ENCODE data around the gene PHGDH. TPM values are rescaled to one million over a fixed set of nuclear protein-coding genes. Genes with fewer than 3 reads are reported as not detected.

The PHGDH gene
- total RNA-seq, 1 donor from 2014 or later = 280 TPM

DNA sequence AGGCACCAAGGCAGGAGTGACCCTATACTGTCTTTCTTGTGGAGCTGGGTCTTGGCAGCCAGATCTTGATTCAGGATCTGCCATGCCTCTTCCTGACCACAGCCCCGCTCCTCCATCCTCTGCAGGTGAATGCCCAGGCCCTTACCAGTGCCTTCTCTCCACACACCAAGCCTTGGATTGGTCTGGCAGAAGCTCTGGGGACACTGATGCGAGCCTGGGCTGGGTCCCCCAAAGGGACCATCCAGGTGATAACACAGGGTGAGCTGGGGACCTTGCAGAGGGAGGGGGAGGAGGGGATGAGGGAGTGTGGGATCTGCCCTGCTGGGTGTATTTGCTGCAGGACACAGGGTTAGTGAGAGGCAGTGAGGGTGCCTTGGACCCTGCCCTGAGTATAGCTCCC lies 28.5 kb downstream of the PHGDH start:
- peaks cover 10% of the 10 kb centered on the region for H3K27me3 Mint-ChIP-seq (ENCODE audit: unreplicated experiment)
- H3K27ac Mint-ChIP-seq (ENCODE audit: unreplicated experiment) = no peak overlapping the region
- DNase-seq = no peak
- peaks cover 5% of the 10 kb centered on the region for H3K9me3 Mint-ChIP-seq (ENCODE audit: unreplicated experiment)
- H3K4me1 Mint-ChIP-seq (ENCODE audit: low read depth, unreplicated experiment) = peaks cover 8% of the 10 kb centered on the region
- H3K4me3 Mint-ChIP-seq (ENCODE audit: unreplicated experiment) = no peak overlapping the region
- peaks cover 5% of the 10 kb centered on the region for H3K36me3 Mint-ChIP-seq (ENCODE audit: unreplicated experiment)
- TF ChIP-seq, protein P1, sequence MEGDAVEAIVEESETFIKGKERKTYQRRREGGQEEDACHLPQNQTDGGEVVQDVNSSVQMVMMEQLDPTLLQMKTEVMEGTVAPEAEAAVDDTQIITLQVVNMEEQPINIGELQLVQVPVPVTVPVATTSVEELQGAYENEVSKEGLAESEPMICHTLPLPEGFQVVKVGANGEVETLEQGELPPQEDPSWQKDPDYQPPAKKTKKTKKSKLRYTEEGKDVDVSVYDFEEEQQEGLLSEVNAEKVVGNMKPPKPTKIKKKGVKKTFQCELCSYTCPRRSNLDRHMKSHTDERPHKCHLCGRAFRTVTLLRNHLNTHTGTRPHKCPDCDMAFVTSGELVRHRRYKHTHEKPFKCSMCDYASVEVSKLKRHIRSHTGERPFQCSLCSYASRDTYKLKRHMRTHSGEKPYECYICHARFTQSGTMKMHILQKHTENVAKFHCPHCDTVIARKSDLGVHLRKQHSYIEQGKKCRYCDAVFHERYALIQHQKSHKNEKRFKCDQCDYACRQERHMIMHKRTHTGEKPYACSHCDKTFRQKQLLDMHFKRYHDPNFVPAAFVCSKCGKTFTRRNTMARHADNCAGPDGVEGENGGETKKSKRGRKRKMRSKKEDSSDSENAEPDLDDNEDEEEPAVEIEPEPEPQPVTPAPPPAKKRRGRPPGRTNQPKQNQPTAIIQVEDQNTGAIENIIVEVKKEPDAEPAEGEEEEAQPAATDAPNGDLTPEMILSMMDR (IDR thresholded peaks at IDR 0.05; ENCODE audit: partially characterized antibody, unreplicated experiment) = no peak

DNA sequence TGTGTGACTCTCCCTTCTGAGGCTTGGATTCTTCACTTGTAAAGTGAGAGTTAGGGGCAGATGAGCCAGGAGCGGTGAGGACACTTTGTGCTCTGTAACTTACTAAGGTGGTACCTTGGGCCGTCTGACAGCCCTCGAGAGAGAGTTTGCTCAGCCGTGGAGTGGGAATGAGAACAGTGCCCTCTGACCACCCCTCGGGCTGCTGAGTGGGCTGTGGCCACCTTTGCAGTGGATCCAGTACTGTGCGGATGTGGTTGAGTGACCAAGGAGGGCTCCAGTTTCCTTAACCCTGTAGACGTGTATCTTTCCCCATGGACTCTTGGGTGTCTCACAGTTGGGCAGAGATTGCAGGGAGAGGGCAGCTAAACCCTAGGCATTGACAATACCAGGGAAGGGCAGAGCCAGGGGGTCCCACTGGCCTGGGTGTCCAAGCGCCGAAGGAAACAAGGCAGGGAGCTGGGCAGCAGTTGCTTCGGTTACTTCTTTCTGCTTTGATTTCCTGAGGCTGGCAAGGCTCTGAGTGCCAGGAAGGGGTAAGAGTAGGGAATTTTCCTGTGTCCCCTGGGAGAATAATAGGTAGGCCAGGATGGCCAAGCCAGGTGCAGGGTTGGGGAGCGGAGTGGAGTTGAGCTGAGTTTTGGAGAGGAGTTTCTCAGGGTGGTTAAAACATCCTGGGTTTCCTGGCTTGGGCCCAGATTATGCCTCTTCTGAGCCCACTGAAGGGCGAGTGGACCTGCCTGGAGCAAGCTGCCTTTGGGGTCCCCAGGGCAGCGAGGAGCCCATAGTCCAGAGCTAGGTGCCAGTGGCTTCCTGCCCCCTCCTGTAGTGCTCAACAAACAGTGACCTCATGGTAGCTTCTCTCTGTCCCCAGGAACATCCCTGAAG lies 29.4 kb downstream of the PHGDH start:
- peaks cover 8% of the 10 kb centered on the region for H3K4me1 Mint-ChIP-seq (ENCODE audit: low read depth, unreplicated experiment)
- DNase-seq = no peak
- H3K27ac Mint-ChIP-seq (ENCODE audit: unreplicated experiment) = no peak overlapping the region
- no peak overlapping the region for H3K4me3 Mint-ChIP-seq (ENCODE audit: unreplicated experiment)
- TF ChIP-seq, protein P1 (IDR thresholded peaks at IDR 0.05; ENCODE audit: partially characterized antibody, unreplicated experiment) = no peak
- peaks cover 5% of the 10 kb centered on the region for H3K9me3 Mint-ChIP-seq (ENCODE audit: unreplicated experiment)
- H3K36me3 Mint-ChIP-seq (ENCODE audit: unreplicated experiment) = peaks cover 5% of the 10 kb centered on the region
- H3K27me3 Mint-ChIP-seq (ENCODE audit: unreplicated experiment) = peaks cover 10% of the 10 kb centered on the region

DNA sequence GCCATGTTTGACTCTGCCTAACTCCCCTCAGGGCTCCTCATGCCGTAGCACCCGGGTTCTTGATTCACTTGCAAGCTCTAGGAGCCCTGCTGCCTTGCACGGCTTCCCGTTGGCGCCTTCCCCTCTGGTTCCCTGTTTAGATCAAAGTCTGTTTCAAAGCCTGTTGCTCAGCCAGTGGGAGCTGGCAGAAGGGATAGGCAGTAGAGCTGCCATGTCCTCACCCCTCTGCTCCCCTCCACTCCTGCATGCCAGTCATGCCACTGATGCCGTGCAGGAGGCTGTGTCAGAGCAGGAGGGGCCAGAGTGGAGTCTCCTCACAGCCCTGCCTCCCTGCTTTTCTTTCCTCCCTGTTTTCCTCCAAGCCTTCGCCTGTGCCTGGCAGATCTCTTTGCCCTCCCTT lies 30.5 kb downstream of the PHGDH start:
- Mint-ChIP-seq H3K27me3 (ENCODE audit: unreplicated experiment) (peaks cover 7% of the 10 kb centered on the region), H3K27ac (ENCODE audit: unreplicated experiment) (no peak overlapping the region), H3K4me3 (ENCODE audit: unreplicated experiment) (no peak overlapping the region), H3K4me1 (ENCODE audit: low read depth, unreplicated experiment) (peaks cover 9% of the 10 kb centered on the region), H3K9me3 (ENCODE audit: unreplicated experiment) (peaks cover 2% of the 10 kb centered on the region), H3K36me3 (ENCODE audit: unreplicated experiment) (peaks cover 5% of the 10 kb centered on the region)
- DNase-seq = no peak
- TF ChIP-seq, protein P1 (IDR thresholded peaks at IDR 0.05; ENCODE audit: partially characterized antibody, unreplicated experiment) = no peak

DNA sequence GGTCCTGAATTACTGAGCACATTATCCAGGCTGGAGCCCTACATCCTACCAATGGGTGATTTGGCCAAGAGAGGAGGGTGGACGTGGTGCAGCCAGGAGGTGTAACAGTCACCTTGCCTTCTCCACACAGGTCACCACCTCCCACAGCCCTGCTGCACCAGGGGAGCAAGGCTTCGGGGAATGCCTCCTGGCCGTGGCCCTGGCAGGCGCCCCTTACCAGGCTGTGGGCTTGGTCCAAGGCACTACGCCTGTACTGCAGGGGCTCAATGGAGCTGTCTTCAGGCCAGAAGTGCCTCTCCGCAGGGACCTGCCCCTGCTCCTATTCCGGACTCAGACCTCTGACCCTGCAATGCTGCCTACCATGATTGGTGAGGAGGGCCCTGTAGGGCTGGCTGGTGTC lies 30.9 kb downstream of the PHGDH start:
- H3K4me1 Mint-ChIP-seq (ENCODE audit: low read depth, unreplicated experiment) = peaks cover 9% of the 10 kb centered on the region
- DNase-seq = no peak

More for the DNA sequence above, 30.9 kb downstream of the PHGDH start:
- Mint-ChIP-seq H3K27me3 (ENCODE audit: unreplicated experiment) (peaks cover 5% of the 10 kb centered on the region), H3K27ac (ENCODE audit: unreplicated experiment) (no peak overlapping the region), H3K4me3 (ENCODE audit: unreplicated experiment) (no peak overlapping the region), H3K36me3 (ENCODE audit: unreplicated experiment) (peaks cover 4% of the 10 kb centered on the region), H3K9me3 (ENCODE audit: unreplicated experiment) (peaks cover 2% of the 10 kb centered on the region)
- TF ChIP-seq, protein P1 (IDR thresholded peaks at IDR 0.05; ENCODE audit: partially characterized antibody, unreplicated experiment) = no peak

Measured in glutamatergic neuron (in vitro differentiated cells).